ENCODE results near the gene C1RL.

GRCh38 chr12:7106082-7106481 is 2.9 kb downstream of the C1RL start:
- TF ChIP-seq CTCF (conservative IDR thresholded peaks at IDR 0.05; ENCODE audit: low read length): no peak
- TF ChIP-seq EZH2phosphoT487 (IDR thresholded peaks at IDR 0.05; ENCODE audit: borderline replicate concordance, low read depth, low read length): no peak
